CD8-positive, alpha-beta memory T cell (primary cell): Measurements from ENCODE around the gene DHX30. TPM values are rescaled to one million over a fixed set of nuclear protein-coding genes. Genes with fewer than 3 reads are reported as not detected.
"Not testable (repeated sequence)": the region's sequence is repeated elsewhere in the genome, so short reads cannot be mapped to it uniquely, and the experiment has no call there.

ENCODE experiments used
- CTCF ChIA-PET: fragments of 350-600 bp; sonication (Branson Sonifier 250); formaldehyde crosslinking; loops from one replicate; lab custom pipeline; 2021; ENCODE audit warnings: antibody characterized with exemption; lab: Charles Lee
- POLR2A ChIA-PET: fragments of 350-600 bp; sonication (Branson Sonifier 250); formaldehyde crosslinking; loops from one replicate; lab custom pipeline; 2021; ENCODE audit warnings: antibody characterized with exemption; lab: Charles Lee
- DNase-seq, 5 donors: peaks; one replicate each; pipeline versions ENCODE4 v3.0.0 to v3.0.0-alpha.2; 2020 to 2022; ENCODE audit warnings: mixed read lengths in 1 of 5
- H3K27ac ChIP-seq: one replicate; pipeline ENCODE4 v1.7.0; 2013; ENCODE audit warnings: low read depth, mild to moderate bottlenecking, low read length, moderate library complexity
- H3K27me3 ChIP-seq: 2 replicates; pipeline ENCODE4 v1.7.0; 2013; ENCODE audit warnings: low read length, mild to moderate bottlenecking; ENCODE audit not compliant: insufficient read depth, poor library complexity, severe bottlenecking
- H3K36me3 ChIP-seq: 2 replicates; pipeline ENCODE4 v1.7.0; 2013; ENCODE audit warnings: mild to moderate bottlenecking, low read length, moderate library complexity; ENCODE audit not compliant: insufficient read depth
- H3K4me1 ChIP-seq: 2 replicates; pipeline ENCODE4 v1.7.0; 2013; ENCODE audit warnings: mild to moderate bottlenecking, low read length, moderate library complexity; ENCODE audit not compliant: insufficient read depth
- H3K4me3 ChIP-seq: 2 replicates; pipeline ENCODE4 v1.7.0; 2013; ENCODE audit warnings: mild to moderate bottlenecking, low read length
- H3K9me3 ChIP-seq: 2 replicates; pipeline ENCODE4 v1.7.0; 2013; ENCODE audit warnings: mild to moderate bottlenecking, low read length
- H3K27ac Mint-ChIP-seq, 8 donors: one replicate each; pipeline ENCODE4 v1.8.0; 2020 to 2021; ENCODE audit warnings: mixed read lengths in 8 of 8, mild to moderate bottlenecking in 6 of 8, inconsistent platforms in 3 of 8, moderate library complexity in 3 of 8
- H3K27me3 Mint-ChIP-seq, 2 donors: one replicate each; pipeline ENCODE4 v1.8.0; 2020 to 2021; ENCODE audit warnings: mixed read lengths in 2 of 2, mild to moderate bottlenecking in 1 of 2, moderate library complexity in 1 of 2
- H3K36me3 Mint-ChIP-seq, 3 donors: one replicate each; pipeline ENCODE4 v1.8.0; 2020 to 2021; ENCODE audit warnings: mixed read lengths in 3 of 3, inconsistent platforms in 1 of 3, mild to moderate bottlenecking in 1 of 3
- H3K4me1 Mint-ChIP-seq, 3 donors: one replicate each; pipeline ENCODE4 v1.8.0; 2020 to 2021; ENCODE audit warnings: mixed read lengths in 3 of 3, inconsistent platforms in 1 of 3, mild to moderate bottlenecking in 1 of 3
- H3K4me3 Mint-ChIP-seq, 7 donors: one replicate each; pipeline ENCODE4 v1.8.0; 2020 to 2021; ENCODE audit warnings: mixed read lengths in 7 of 7, mild to moderate bottlenecking in 6 of 7, moderate library complexity in 4 of 7, inconsistent platforms in 2 of 7
- H3K9me3 Mint-ChIP-seq, 5 donors: one replicate each; pipeline ENCODE4 v1.8.0; 2020 to 2022; ENCODE audit warnings: mixed read lengths in 5 of 5, mild to moderate bottlenecking in 3 of 5, moderate library complexity in 2 of 5, inconsistent platforms in 1 of 5
- polyA plus RNA-seq: library from polyadenylated mRNA; unstranded; fragments of 300-500 nt; fragmentation: Illumina TruSeq; gene quantifications from one replicate; pipeline ENCODE4 v1.2.3, GENCODE V29; 2021
- total RNA-seq, 2 experiments: library from RNA; stranded (reverse); gene quantifications; one replicate each; pipeline ENCODE4 v1.2.3, GENCODE V29; 2021

DHX30 gene
- total and polyA plus RNA-seq, 3 experiments from 2014 or later, result 48.3 to 117 (median 117) TPM

GRCh38 chr3:47817609-47818008 is 14.7 kb downstream of the DHX30 start:
- Histone ChIP-seq H3K4me1 (no peaks in the 10 kb centered on the region), H3K4me3 (no peak overlapping the region), H3K36me3 (peaks cover 5% of the 10 kb centered on the region), H3K27me3 (no peaks in the 10 kb centered on the region), H3K9me3 (no peaks in the 10 kb centered on the region), H3K27ac (no peak overlapping the region)
- Mint-ChIP-seq H3K9me3 (no peaks in the 10 kb centered on the region), H3K27me3 (no peaks in the 10 kb centered on the region), H3K27ac (no peak overlapping the region), H3K36me3 (peaks cover 0 to 62% (median 16%) of the 10 kb centered on the region in 3 donors), H3K4me1 (peaks cover 0 to 8% (median 6%) of the 10 kb centered on the region in 3 donors), H3K4me3 (no peak overlapping the region)
- DNase-seq, result no peak
- ChIA-PET POLR2A (no interaction called here), CTCF (interaction anchor here (1.6 kb wide), 1 partner anchor 20 kb away, joined by 3 read pairs; no protein-coding TSS in a partner anchor)

- DNase-seq, result peak; percentile 69 to 82 (median 78)
- Mint-ChIP-seq H3K27me3 (no peaks in the 10 kb centered on the region), H3K27ac (peak overlapping the region; percentile 76 to 96 (median 88)), H3K4me1 (peaks cover 27 to 34% (median 32%) of the 10 kb centered on the region in 3 donors), H3K9me3 (no peaks in the 10 kb centered on the region), H3K36me3 (peaks cover 4 to 44% (median 12%) of the 10 kb centered on the region in 3 donors), H3K4me3 (peak overlapping the region; percentile 86 to 93 (median 89))
- POLR2A ChIA-PET, result interaction anchor here (0.8 to 1.0 kb wide), 2 partner anchors 13 to 43 kb away, joined by 3 to 5 read pairs; partner anchors contain the start of gene SMARCC1
- Histone ChIP-seq H3K4me3 (peak overlapping the region; percentile 88), H3K36me3 (peaks cover 11% of the 10 kb centered on the region), H3K27me3 (no peaks in the 10 kb centered on the region), H3K27ac (peak overlapping the region; percentile 91), H3K9me3 (no peaks in the 10 kb centered on the region), H3K4me1 (peaks cover 19% of the 10 kb centered on the region)
- CTCF ChIA-PET, result interaction anchor here (0.8 to 4.0 kb wide), 22 partner anchors 8 to 349 kb away, joined by 3 to 50 read pairs (median 6); partner anchors contain the start of genes DHX30 and SCAP
These were observed 21.9 kb downstream of the DHX30 start for GRCh38 chr3:47824541-47825473.

GRCh38 chr3:47825590-47825989 is 22.7 kb downstream of the DHX30 start:
- peak overlapping the region; percentile 88 for H3K4me3 ChIP-seq
- Mint-ChIP-seq H3K27me3 (no peaks in the 10 kb centered on the region), H3K36me3 (peaks cover 4 to 40% (median 10%) of the 10 kb centered on the region in 3 donors), H3K4me1 (peaks cover 27 to 34% (median 32%) of the 10 kb centered on the region in 3 donors), H3K9me3 (no peaks in the 10 kb centered on the region), H3K4me3 (peak overlapping the region; percentile 86 to 93 (median 89)), H3K27ac (peak overlapping the region; percentile 66 to 95 (median 88))
- peaks cover 19% of the 10 kb centered on the region for H3K4me1 ChIP-seq
- no peaks in the 10 kb centered on the region for H3K9me3 ChIP-seq
- H3K36me3 ChIP-seq, result peaks cover 13% of the 10 kb centered on the region
- DNase-seq, result no peak
- no peaks in the 10 kb centered on the region for H3K27me3 ChIP-seq
- H3K27ac ChIP-seq, result peak overlapping the region; percentile 91
- POLR2A ChIA-PET, result interaction anchor here (0.8 to 1.0 kb wide), 2 partner anchors 12 to 44 kb away, joined by 3 to 5 read pairs; partner anchors contain the start of gene SMARCC1
- CTCF ChIA-PET, result interaction anchor here (0.8 to 4.0 kb wide), 20 partner anchors 12 to 350 kb away, joined by 3 to 50 read pairs (median 6); partner anchors contain the start of genes DHX30 and SCAP

- H3K9me3 ChIP-seq, H3K4me3 ChIP-seq, H3K9me3 Mint-ChIP-seq, DNase-seq, CTCF ChIA-PET, H3K27me3 Mint-ChIP-seq, H3K27me3 ChIP-seq, POLR2A ChIA-PET, H3K27ac ChIP-seq: not testable (repeated sequence)
- Histone ChIP-seq H3K4me1 (peaks cover 16% of the 10 kb centered on the region), H3K36me3 (peaks cover 37% of the 10 kb centered on the region)
- peaks cover 27 to 32% (median 29%) of the 10 kb centered on the region in 3 donors for H3K4me1 Mint-ChIP-seq
- H3K27ac Mint-ChIP-seq, result peak overlapping the region in 1 of 8 donors; percentile 3
- H3K36me3 Mint-ChIP-seq, result peaks cover 8 to 59% (median 17%) of the 10 kb centered on the region in 3 donors
- H3K4me3 Mint-ChIP-seq, result peak overlapping the region in 1 of 7 donors; percentile 37
These were observed 26.5 kb downstream of the DHX30 start for GRCh38 chr3:47829482-47829881.

GRCh38 chr3:47836986-47837385 is 34.0 kb downstream of the DHX30 start:
- H3K9me3 Mint-ChIP-seq, result no peaks in the 10 kb centered on the region
- H3K27ac Mint-ChIP-seq, result peak overlapping the region in 2 of 8 donors; percentile 52 to 70
- H3K4me1 ChIP-seq, result no peaks in the 10 kb centered on the region
- no peaks in the 10 kb centered on the region for H3K27me3 ChIP-seq
- ChIA-PET POLR2A (interaction anchor here (1.0 kb wide), 1 partner anchor 12 kb away, joined by 3 read pairs; no protein-coding TSS in a partner anchor), CTCF (interaction anchor here (0.8 to 3.6 kb wide), 7 partner anchors 13 to 411 kb away, joined by 3 to 31 read pairs (median 4); no protein-coding TSS in a partner anchor)
- H3K4me1 Mint-ChIP-seq, result peaks cover 0 to 5% (median 5%) of the 10 kb centered on the region in 3 donors
- H3K9me3 ChIP-seq, result no peaks in the 10 kb centered on the region
- H3K27me3 Mint-ChIP-seq, result no peaks in the 10 kb centered on the region
- no peak for DNase-seq
- H3K27ac ChIP-seq, result no peak overlapping the region
- no peak overlapping the region for H3K4me3 Mint-ChIP-seq
- peaks cover 50% of the 10 kb centered on the region for H3K36me3 ChIP-seq
- peaks cover 0 to 70% (median 25%) of the 10 kb centered on the region in 3 donors for H3K36me3 Mint-ChIP-seq
- H3K4me3 ChIP-seq, result no peak overlapping the region

- H3K4me3 Mint-ChIP-seq, result no peak overlapping the region
- H3K27ac Mint-ChIP-seq, result peak overlapping the region in 1 of 8 donors; percentile 96
- POLR2A ChIA-PET, result no interaction called here
These were observed 35.6 kb downstream of the DHX30 start for GRCh38 chr3:47838503-47838902.

GRCh38 chr3:47841786-47842349 is 38.9 kb downstream of the DHX30 start:
- no peak overlapping the region for H3K4me3 Mint-ChIP-seq
- POLR2A ChIA-PET, result no interaction called here
- Histone ChIP-seq H3K4me1 (no peaks in the 10 kb centered on the region), H3K36me3 (peaks cover 70% of the 10 kb centered on the region), H3K9me3 (no peaks in the 10 kb centered on the region), H3K27me3 (no peaks in the 10 kb centered on the region), H3K27ac (no peak overlapping the region), H3K4me3 (no peak overlapping the region)
- peak overlapping the region in 1 of 8 donors; percentile 43 for H3K27ac Mint-ChIP-seq
- H3K36me3 Mint-ChIP-seq, result peaks cover 4 to 83% (median 12%) of the 10 kb centered on the region in 3 donors
- no peaks in the 10 kb centered on the region for H3K27me3 Mint-ChIP-seq
- H3K4me1 Mint-ChIP-seq, result peaks cover 0 to 5% (median 5%) of the 10 kb centered on the region in 3 donors
- H3K9me3 Mint-ChIP-seq, result no peaks in the 10 kb centered on the region
- CTCF ChIA-PET, result interaction anchor here (2.1 kb wide), 1 partner anchor 17 kb away, joined by 9 read pairs; no protein-coding TSS in a partner anchor
- no peak for DNase-seq

More at GRCh38 chr3:47838503-47838902, 35.6 kb downstream of the DHX30 start:
- H3K9me3 Mint-ChIP-seq, result no peaks in the 10 kb centered on the region
- H3K36me3 ChIP-seq, result peaks cover 53% of the 10 kb centered on the region
- no peak overlapping the region for H3K27ac ChIP-seq
- peaks cover 0 to 76% (median 21%) of the 10 kb centered on the region in 3 donors for H3K36me3 Mint-ChIP-seq
- H3K27me3 Mint-ChIP-seq, result no peaks in the 10 kb centered on the region
- H3K4me1 ChIP-seq, result no peaks in the 10 kb centered on the region
- no peak overlapping the region for H3K4me3 ChIP-seq
- CTCF ChIA-PET, result interaction anchor here (0.7 to 3.6 kb wide), 5 partner anchors 14 to 981 kb away, joined by 3 to 31 read pairs (median 3); no protein-coding TSS in a partner anchor
- no peaks in the 10 kb centered on the region for H3K27me3 ChIP-seq
- DNase-seq, result no peak
- no peaks in the 10 kb centered on the region for H3K9me3 ChIP-seq
- peaks cover 0 to 5% (median 5%) of the 10 kb centered on the region in 3 donors for H3K4me1 Mint-ChIP-seq
